ENCODE data around the gene AKTIP. TPM values are rescaled to one million over a fixed set of nuclear protein-coding genes. Genes with fewer than 3 reads are reported as not detected.

Gene AKTIP
- total and polyA plus RNA-seq, 8 donors, result 8.7 to 18.6 (median 13.2) TPM

DNA sequence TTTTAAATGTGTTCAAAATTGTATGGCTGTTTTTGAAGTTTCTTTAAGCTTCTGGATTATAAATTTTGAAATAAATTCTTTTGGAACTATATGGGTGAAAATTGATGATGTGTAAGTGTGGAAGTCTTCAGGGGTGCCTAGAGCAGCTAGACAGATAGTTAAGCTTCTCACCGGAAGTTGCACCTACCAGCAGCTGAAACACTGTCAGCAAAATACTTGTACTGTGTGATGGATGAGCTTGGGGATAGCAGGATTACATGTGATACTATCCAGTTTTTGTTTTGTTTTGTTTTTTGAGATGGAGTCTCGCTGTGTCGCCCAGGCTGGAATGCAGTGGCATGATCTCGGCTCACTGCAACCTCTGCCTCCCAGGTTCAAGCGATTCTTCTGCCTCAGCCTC, 49.1 kb downstream of the AKTIP start:
- no peaks in the 10 kb centered on the region for H3K9me3 ChIP-seq
- no peak for DNase-seq
- no peaks in the 10 kb centered on the region for H3K27me3 ChIP-seq
- FAIRE-seq, result no peak
- intact Hi-C loops (cut with DNase I), result no loop called here
- TF ChIP-seq CTCF (IDR thresholded peaks at IDR 0.05), result no peak
- no peak for ATAC-seq
- no peak overlapping the region for H3K4me3 ChIP-seq
- no peak overlapping the region for H3K27ac ChIP-seq
- H3K36me3 ChIP-seq, result peaks cover 0 to 50% (median 18%) of the 10 kb centered on the region in 3 donors
- 95 to 96% methylated on average over 5 of the region's 5 CpGs for WGBS, 2 donors
- H3K4me1 ChIP-seq, result no peaks in the 10 kb centered on the region

DNA sequence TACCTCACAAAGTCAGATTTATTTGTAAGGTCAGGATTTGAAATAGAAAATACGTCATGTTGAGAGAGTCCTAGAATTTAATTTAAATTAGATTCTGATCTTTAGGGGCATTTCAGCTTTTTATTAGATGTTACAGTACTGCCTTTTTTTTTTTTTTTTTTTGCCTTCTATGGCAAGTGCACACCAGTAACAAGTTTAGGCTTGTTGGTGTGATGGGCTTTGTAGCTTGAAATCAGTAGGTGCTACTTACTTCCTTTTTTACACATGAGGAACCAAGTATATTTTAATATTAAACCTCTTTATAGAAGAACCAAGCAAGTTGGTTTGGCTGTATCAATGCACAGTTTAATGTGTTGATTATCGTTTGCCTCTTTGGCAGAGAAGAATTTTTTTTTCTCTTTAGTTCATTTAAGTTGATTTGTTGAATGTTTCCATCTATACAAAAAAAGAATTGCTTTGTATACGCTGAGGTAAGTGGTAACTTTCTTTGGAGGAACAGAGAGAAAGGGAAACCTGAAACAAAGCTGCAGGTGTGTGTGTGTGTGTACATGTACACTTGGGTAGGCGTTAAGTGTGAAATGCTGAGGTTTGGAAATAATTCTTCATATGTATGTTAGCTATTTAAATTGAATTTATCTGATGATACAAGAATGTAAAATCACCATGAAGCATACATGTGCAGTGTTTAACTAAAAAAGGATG, 53.0 kb downstream of the AKTIP start:
- Histone ChIP-seq H3K27me3 (no peaks in the 10 kb centered on the region), H3K27ac (no peak overlapping the region), H3K4me1 (no peaks in the 10 kb centered on the region), H3K36me3 (peaks cover 0 to 35% (median 18%) of the 10 kb centered on the region in 3 donors), H3K9me3 (no peaks in the 10 kb centered on the region), H3K4me3 (no peak overlapping the region)
- ATAC-seq (no peak), DNase-seq (no peak), FAIRE-seq (no peak)
- 93 to 94% methylated on average over 4 of the region's 4 CpGs for WGBS, 2 donors
- intact Hi-C loops (cut with DNase I), result no loop called here
- TF ChIP-seq CTCF (IDR thresholded peaks at IDR 0.05), result no peak

DNA sequence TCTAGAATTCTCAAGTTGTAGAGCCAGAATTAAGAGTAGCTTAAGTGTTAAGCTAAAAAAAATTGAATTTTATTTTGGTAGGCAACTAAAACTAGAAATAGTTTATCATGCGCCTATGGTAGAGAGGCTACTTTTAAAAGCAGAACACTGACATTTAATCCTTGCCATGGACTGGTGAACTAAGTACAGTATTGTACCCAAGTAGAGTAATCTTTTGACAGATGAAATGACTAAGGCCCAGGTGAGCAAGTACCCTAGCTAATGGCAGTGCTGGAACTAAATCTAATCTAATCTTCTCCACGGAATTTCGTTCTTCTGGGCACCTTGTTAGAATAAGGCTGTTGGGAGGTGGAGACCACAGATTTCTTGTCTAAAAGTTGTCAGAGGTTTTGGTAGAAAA, 56.9 kb downstream of the AKTIP start:
- H3K27me3 ChIP-seq, result no peaks in the 10 kb centered on the region
- no peaks in the 10 kb centered on the region for H3K9me3 ChIP-seq
- 52 to 64% methylated on average over 3 of the region's 3 CpGs for WGBS, 2 donors
- FAIRE-seq (no peak), ATAC-seq (no peak), DNase-seq (no peak)
- no peaks in the 10 kb centered on the region for H3K4me1 ChIP-seq
- peaks cover 0 to 30% (median 5%) of the 10 kb centered on the region in 3 donors for H3K36me3 ChIP-seq
- TF ChIP-seq CTCF (IDR thresholded peaks at IDR 0.05), result no peak
- H3K27ac ChIP-seq, result no peak overlapping the region
- H3K4me3 ChIP-seq, result no peak overlapping the region
- intact Hi-C loops (cut with DNase I), result no loop called here

DNA sequence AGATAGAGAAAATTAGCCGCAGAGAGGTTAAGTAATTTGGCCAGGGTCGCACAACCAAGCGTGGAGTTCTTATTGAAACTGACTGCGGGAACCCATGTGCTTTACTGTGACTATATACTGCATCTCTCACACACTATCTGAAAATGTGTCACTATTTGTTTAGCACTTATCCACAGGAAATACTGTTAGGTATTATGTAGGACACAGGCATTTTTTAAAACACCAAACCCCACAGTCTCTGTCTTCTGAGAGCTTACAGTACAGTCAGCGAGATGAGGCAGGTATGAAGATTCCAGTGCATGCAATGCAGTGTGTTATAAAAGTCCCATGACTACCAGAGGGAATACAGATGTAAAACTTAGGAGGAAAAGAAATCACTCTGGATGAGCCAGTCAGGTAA, 57.5 kb downstream of the AKTIP start:
- DNase-seq (no peak), FAIRE-seq (no peak), ATAC-seq (no peak)
- no peak overlapping the region for H3K4me3 ChIP-seq
- 97% methylated on average over 5 of the region's 5 CpGs for WGBS, 2 donors
- H3K36me3 ChIP-seq, result peaks cover 0 to 35% (median 5%) of the 10 kb centered on the region in 3 donors
- no peaks in the 10 kb centered on the region for H3K4me1 ChIP-seq
- no peak overlapping the region for H3K27ac ChIP-seq
- intact Hi-C loops (cut with DNase I), result no loop called here
- no peaks in the 10 kb centered on the region for H3K9me3 ChIP-seq
- no peak for TF ChIP-seq CTCF (IDR thresholded peaks at IDR 0.05)
- H3K27me3 ChIP-seq, result no peaks in the 10 kb centered on the region

Other genes starting within 250 kb of the AKTIP start
- 10 to 100 TPM; 27.6 to 60.6 (median 40.3) TPM for gene RBL2, start 68.7 kb downstream of the AKTIP start, total RNA-seq
- gene RBL2, start 68.7 kb downstream of the AKTIP start, polyA plus RNA-seq, result 10 to 100 TPM; 29.9 to 45.3 TPM
- 1 to 10 TPM; 1.4 to 5.2 (median 2.0) TPM for gene RPGRIP1L, start 200.7 kb upstream of the AKTIP start, total RNA-seq
- gene RPGRIP1L, start 200.7 kb upstream of the AKTIP start, polyA plus RNA-seq, result 1 to 10 TPM; 1.1 to 1.6 TPM
- 10 to 100 TPM; 30.1 to 45.0 (median 34.8) TPM for gene FTO, start 200.9 kb upstream of the AKTIP start, total RNA-seq
- gene FTO, start 200.9 kb upstream of the AKTIP start, polyA plus RNA-seq, result 10 to 100 TPM in 1 of 2 donors, 1 to 10 TPM in 1; 7.6 to 19.0 TPM

All from pancreas (tissue), 10 donors.